Activated CD8-positive, alpha-beta T cell treated with anti-CD3 and anti-CD28 coated beads for 36 hours (primary cell): Measurements from ENCODE around the gene MAP3K13. TPM values are rescaled to one million over a fixed set of nuclear protein-coding genes. Genes with fewer than 3 reads are reported as not detected.
"Not testable (repeated sequence)": the region's sequence is repeated elsewhere in the genome, so short reads cannot be mapped to it uniquely, and the experiment has no call there.

Experiments used
- ATAC-seq: fragments of 200-7000 bp; cut with Tn5 transposase; one replicate; pipeline ENCODE4 v1.10.0; 2021; ENCODE audit warnings: mild to moderate bottlenecking, moderate library complexity
- CTCF ChIA-PET: fragments of 350-600 bp; sonication (Branson Sonifier 250); formaldehyde crosslinking; loops from one replicate; lab custom pipeline; 2021; ENCODE audit warnings: antibody characterized with exemption; lab: Charles Lee
- POLR2A ChIA-PET: fragments of 350-600 bp; sonication (Branson Sonifier 250); formaldehyde crosslinking; loops from one replicate; lab custom pipeline; 2021; ENCODE audit warnings: antibody characterized with exemption; lab: Charles Lee
- DNase-seq: peaks from one replicate; pipeline ENCODE4 v3.0.0-alpha.2; 2020
- H3K27ac Mint-ChIP-seq: one replicate; pipeline ENCODE4 v1.8.0; 2021; ENCODE audit warnings: mild to moderate bottlenecking, mixed read lengths
- H3K27me3 Mint-ChIP-seq: one replicate; pipeline ENCODE4 v1.8.0; 2021; ENCODE audit warnings: mixed read lengths
- H3K36me3 Mint-ChIP-seq: one replicate; pipeline ENCODE4 v1.8.0; 2021; ENCODE audit warnings: low read depth, mixed read lengths
- H3K4me1 Mint-ChIP-seq: one replicate; pipeline ENCODE4 v1.8.0; 2021; ENCODE audit warnings: low read depth, mixed read lengths
- H3K4me3 Mint-ChIP-seq: one replicate; pipeline ENCODE4 v1.8.0; 2021; ENCODE audit warnings: mild to moderate bottlenecking, moderate library complexity, mixed read lengths
- H3K9me3 Mint-ChIP-seq: one replicate; pipeline ENCODE4 v1.8.0; 2021; ENCODE audit warnings: mixed read lengths
- CTCF ChIP-seq: fragments of 200-600 bp; IDR thresholded peaks from one replicate; pipeline ENCODE4 v1.8.0; 2022; ENCODE audit warnings: antibody characterized with exemption, mild to moderate bottlenecking
- intact Hi-C: fragments of 100-400 bp; cut with micrococcal nuclease; formaldehyde crosslinking; loops from one replicate; pipeline ENCODE4 v1.10.0; 2022
- total RNA-seq, 2 experiments: library from RNA; stranded (reverse); gene quantifications; one replicate each; pipeline ENCODE4 v1.2.3, GENCODE V29; 2021

MAP3K13 gene
- total RNA-seq, 2 experiments from 2014 or later = 8.9 to 10.2 TPM

GRCh38 chr3:185473290-185473815, 110.4 kb downstream of the MAP3K13 start:
- Mint-ChIP-seq H3K36me3 (peaks cover 22% of the 10 kb centered on the region), H3K9me3 (no peaks in the 10 kb centered on the region), H3K27ac (no peak overlapping the region), H3K27me3 (no peaks in the 10 kb centered on the region), H3K4me3 (no peak overlapping the region), H3K4me1 (no peaks in the 10 kb centered on the region)
- intact Hi-C loops = no loop called here
- TF ChIP-seq CTCF = no peak
- CTCF ChIA-PET = no interaction called here
- POLR2A ChIA-PET = no interaction called here
- no peak for ATAC-seq
- no peak for DNase-seq

GRCh38 chr3:185474922-185475321, 112.0 kb downstream of the MAP3K13 start:
- H3K4me3 Mint-ChIP-seq, H3K9me3 Mint-ChIP-seq, CTCF ChIA-PET, ATAC-seq, POLR2A ChIA-PET, H3K27ac Mint-ChIP-seq, DNase-seq, H3K27me3 Mint-ChIP-seq, H3K4me1 Mint-ChIP-seq, intact Hi-C loops: not testable (repeated sequence)
- peaks cover 22% of the 10 kb centered on the region for H3K36me3 Mint-ChIP-seq

- H3K4me3 Mint-ChIP-seq = no peak overlapping the region
- DNase-seq = no peak
- H3K27me3 Mint-ChIP-seq = no peaks in the 10 kb centered on the region
- ATAC-seq = no peak
- H3K36me3 Mint-ChIP-seq = peaks cover 32% of the 10 kb centered on the region
- H3K9me3 Mint-ChIP-seq = no peaks in the 10 kb centered on the region
- no peak for TF ChIP-seq CTCF
- no peaks in the 10 kb centered on the region for H3K4me1 Mint-ChIP-seq
- intact Hi-C loops = no loop called here
- CTCF ChIA-PET = no interaction called here
- H3K27ac Mint-ChIP-seq = no peak overlapping the region
- POLR2A ChIA-PET = no interaction called here
Measured at GRCh38 chr3:185477316-185477715, 114.4 kb downstream of the MAP3K13 start.

GRCh38 chr3:185479373-185479945, 116.5 kb downstream of the MAP3K13 start:
- Mint-ChIP-seq H3K9me3 (no peaks in the 10 kb centered on the region), H3K4me3 (no peak overlapping the region), H3K4me1 (peaks cover 5% of the 10 kb centered on the region), H3K27ac (no peak overlapping the region), H3K27me3 (no peaks in the 10 kb centered on the region), H3K36me3 (peaks cover 32% of the 10 kb centered on the region)
- intact Hi-C loops = no loop called here
- DNase-seq (no peak), ATAC-seq (no peak)
- CTCF ChIA-PET = no interaction called here
- TF ChIP-seq CTCF = no peak
- POLR2A ChIA-PET = no interaction called here

GRCh38 chr3:185484296-185484695, 121.4 kb downstream of the MAP3K13 start:
- H3K9me3 Mint-ChIP-seq = no peaks in the 10 kb centered on the region
- no peak for TF ChIP-seq CTCF
- H3K36me3 Mint-ChIP-seq = peaks cover 35% of the 10 kb centered on the region
- no peak for DNase-seq
- no peak overlapping the region for H3K4me3 Mint-ChIP-seq
- intact Hi-C loops = no loop called here
- POLR2A ChIA-PET = interaction anchor here (0.6 kb wide), 1 partner anchor 15 kb away, joined by 3 read pairs; no protein-coding TSS in a partner anchor
- H3K4me1 Mint-ChIP-seq = peaks cover 5% of the 10 kb centered on the region
- H3K27me3 Mint-ChIP-seq = no peaks in the 10 kb centered on the region
- ATAC-seq = no peak
- CTCF ChIA-PET = no interaction called here
- no peak overlapping the region for H3K27ac Mint-ChIP-seq
